ENCODE data around the gene ERC2. TPM values are rescaled to one million over a fixed set of nuclear protein-coding genes. Genes with fewer than 3 reads are reported as not detected.

The ERC2 gene
- total and polyA plus RNA-seq, 5 donors from 2014 or later: not detected

- Histone ChIP-seq H3K4me3 (ENCODE audit: low read depth, low read length) (no peak overlapping the region), H3K27ac (ENCODE audit: insufficient read depth, low read length, poor library complexity, severe bottlenecking) (no peak overlapping the region), H3K36me3 (ENCODE audit: control insufficient read depth, insufficient read depth, low read length) (no peaks in the 10 kb centered on the region), H3K27me3 (ENCODE audit: control insufficient read depth, insufficient read depth, low read length) (no peaks in the 10 kb centered on the region), H3K9me3 (ENCODE audit: control insufficient read depth in 2 of 2, low read length in 2 of 2) (no peaks in the 10 kb centered on the region), H3K4me1 (ENCODE audit: control insufficient read depth, insufficient read depth, low read length, poor library complexity, severe bottlenecking) (no peaks in the 10 kb centered on the region)
- ATAC-seq (ENCODE audit: low read depth in 2 of 2): no peak
- Mint-ChIP-seq H3K36me3 (no peaks in the 10 kb centered on the region), H3K4me3 (no peak overlapping the region), H3K4me1 (no peaks in the 10 kb centered on the region), H3K27ac (no peak overlapping the region), H3K9me3 (peaks cover 0 to 7% (median 0%) of the 10 kb centered on the region in 7 donors), H3K27me3 (no peaks in the 10 kb centered on the region)
- DNase-seq: no peak
These were observed 498.6 kb downstream of the ERC2 start for GRCh38 chr3:55969634-55970033.

- no peak overlapping the region for H3K27ac Mint-ChIP-seq
- H3K4me3 ChIP-seq (ENCODE audit: low read depth, low read length): no peak overlapping the region
- H3K4me1 ChIP-seq (ENCODE audit: control insufficient read depth, insufficient read depth, low read length, poor library complexity, severe bottlenecking): no peaks in the 10 kb centered on the region
- H3K27me3 ChIP-seq (ENCODE audit: control insufficient read depth, insufficient read depth, low read length): no peaks in the 10 kb centered on the region
- H3K4me3 Mint-ChIP-seq: no peak overlapping the region
- H3K27ac ChIP-seq (ENCODE audit: insufficient read depth, low read length, poor library complexity, severe bottlenecking): no peak overlapping the region
- no peaks in the 10 kb centered on the region for H3K4me1 Mint-ChIP-seq
- no peaks in the 10 kb centered on the region for H3K27me3 Mint-ChIP-seq
- H3K9me3 Mint-ChIP-seq: peaks cover 0 to 7% (median 0%) of the 10 kb centered on the region in 7 donors
- ATAC-seq (ENCODE audit: low read depth in 2 of 2) (no peak), DNase-seq (no peak)
- H3K9me3 ChIP-seq (ENCODE audit: control insufficient read depth in 2 of 2, low read length in 2 of 2): no peaks in the 10 kb centered on the region
- H3K36me3 ChIP-seq (ENCODE audit: control insufficient read depth, insufficient read depth, low read length): no peaks in the 10 kb centered on the region
- no peaks in the 10 kb centered on the region for H3K36me3 Mint-ChIP-seq
These were observed 499.9 kb downstream of the ERC2 start for GRCh38 chr3:55968331-55968730.

GRCh38 chr3:55966566-55966965 lies 501.7 kb downstream of the ERC2 start:
- no peak overlapping the region for H3K27ac Mint-ChIP-seq
- no peaks in the 10 kb centered on the region for H3K9me3 ChIP-seq (ENCODE audit: control insufficient read depth in 2 of 2, low read length in 2 of 2)
- no peaks in the 10 kb centered on the region for H3K4me1 ChIP-seq (ENCODE audit: control insufficient read depth, insufficient read depth, low read length, poor library complexity, severe bottlenecking)
- H3K9me3 Mint-ChIP-seq: peaks cover 0 to 5% (median 0%) of the 10 kb centered on the region in 7 donors
- no peak for ATAC-seq (ENCODE audit: low read depth in 2 of 2)
- no peaks in the 10 kb centered on the region for H3K27me3 Mint-ChIP-seq
- no peak overlapping the region for H3K4me3 ChIP-seq (ENCODE audit: low read depth, low read length)
- H3K27ac ChIP-seq (ENCODE audit: insufficient read depth, low read length, poor library complexity, severe bottlenecking): no peak overlapping the region
- H3K4me3 Mint-ChIP-seq: no peak overlapping the region
- no peaks in the 10 kb centered on the region for H3K4me1 Mint-ChIP-seq
- no peaks in the 10 kb centered on the region for H3K36me3 ChIP-seq (ENCODE audit: control insufficient read depth, insufficient read depth, low read length)
- no peaks in the 10 kb centered on the region for H3K36me3 Mint-ChIP-seq
- DNase-seq: no peak
- no peaks in the 10 kb centered on the region for H3K27me3 ChIP-seq (ENCODE audit: control insufficient read depth, insufficient read depth, low read length)

DNA sequence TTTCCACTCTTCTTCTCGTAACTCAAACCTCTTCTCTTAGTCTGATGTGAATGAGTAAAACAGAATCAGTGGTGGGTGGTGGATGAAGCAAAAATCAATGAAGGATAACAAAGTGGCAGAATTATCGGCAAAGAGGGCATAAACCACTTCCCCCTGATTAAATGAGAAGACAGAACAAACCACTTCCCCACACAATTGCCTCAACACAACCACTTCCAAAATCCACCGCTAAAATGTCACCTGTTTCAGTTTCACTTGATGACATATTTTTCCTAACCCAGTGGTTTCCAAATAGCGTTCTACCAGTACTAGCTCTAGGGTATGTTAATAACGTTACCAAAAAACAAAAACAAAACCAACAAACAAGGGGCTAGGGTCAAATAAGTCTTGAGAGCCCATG lies 502.5 kb downstream of the ERC2 start:
- Histone ChIP-seq H3K4me3 (ENCODE audit: low read depth, low read length) (no peak overlapping the region), H3K36me3 (ENCODE audit: control insufficient read depth, insufficient read depth, low read length) (no peaks in the 10 kb centered on the region), H3K27ac (ENCODE audit: insufficient read depth, low read length, poor library complexity, severe bottlenecking) (no peak overlapping the region), H3K9me3 (ENCODE audit: control insufficient read depth in 2 of 2, low read length in 2 of 2) (no peaks in the 10 kb centered on the region), H3K27me3 (ENCODE audit: control insufficient read depth, insufficient read depth, low read length) (no peaks in the 10 kb centered on the region), H3K4me1 (ENCODE audit: control insufficient read depth, insufficient read depth, low read length, poor library complexity, severe bottlenecking) (no peaks in the 10 kb centered on the region)
- Mint-ChIP-seq H3K9me3 (peaks cover 0 to 3% (median 0%) of the 10 kb centered on the region in 7 donors), H3K4me1 (no peaks in the 10 kb centered on the region), H3K36me3 (no peaks in the 10 kb centered on the region), H3K27ac (no peak overlapping the region), H3K4me3 (peak overlapping the region in 1 of 4 donors; percentile 73), H3K27me3 (no peaks in the 10 kb centered on the region)
- no peak for DNase-seq
- ATAC-seq (ENCODE audit: low read depth in 2 of 2): no peak

DNA sequence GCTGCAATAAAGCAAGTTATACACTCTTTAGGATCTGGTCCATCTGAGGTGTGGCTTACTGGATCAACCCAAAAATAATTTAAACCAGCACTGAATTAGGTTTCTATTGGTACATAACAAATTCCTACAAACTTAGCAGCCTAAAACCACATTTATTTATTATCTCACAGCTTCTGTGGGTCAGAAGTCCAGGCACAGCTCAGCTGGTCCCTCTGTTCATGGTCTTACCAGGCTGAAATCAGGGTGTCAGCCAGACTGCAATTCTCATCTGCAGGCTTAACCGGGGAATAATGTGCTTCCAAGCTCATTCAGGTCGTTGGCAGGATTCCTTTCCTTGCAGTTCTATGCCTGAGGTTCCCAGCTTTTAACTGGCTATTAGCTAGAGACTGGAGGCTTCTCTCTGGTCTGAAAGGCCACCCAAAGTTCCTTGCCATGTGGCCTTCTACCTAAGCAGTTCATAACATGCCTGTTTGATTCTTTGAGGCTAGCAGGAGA lies 503.7 kb downstream of the ERC2 start:
- Histone ChIP-seq H3K4me3 (ENCODE audit: low read depth, low read length) (no peak overlapping the region), H3K4me1 (ENCODE audit: control insufficient read depth, insufficient read depth, low read length, poor library complexity, severe bottlenecking) (no peaks in the 10 kb centered on the region), H3K9me3 (ENCODE audit: control insufficient read depth in 2 of 2, low read length in 2 of 2) (no peaks in the 10 kb centered on the region), H3K27ac (ENCODE audit: insufficient read depth, low read length, poor library complexity, severe bottlenecking) (no peak overlapping the region), H3K36me3 (ENCODE audit: control insufficient read depth, insufficient read depth, low read length) (no peaks in the 10 kb centered on the region), H3K27me3 (ENCODE audit: control insufficient read depth, insufficient read depth, low read length) (no peaks in the 10 kb centered on the region)
- no peak overlapping the region for H3K4me3 Mint-ChIP-seq
- no peaks in the 10 kb centered on the region for H3K27me3 Mint-ChIP-seq
- DNase-seq: no peak
- no peak overlapping the region for H3K27ac Mint-ChIP-seq
- no peaks in the 10 kb centered on the region for H3K4me1 Mint-ChIP-seq
- ATAC-seq (ENCODE audit: low read depth in 2 of 2): no peak
- H3K9me3 Mint-ChIP-seq: peaks cover 0 to 5% (median 0%) of the 10 kb centered on the region in 7 donors
- no peaks in the 10 kb centered on the region for H3K36me3 Mint-ChIP-seq

GRCh38 chr3:55963601-55964000 lies 504.7 kb downstream of the ERC2 start:
- H3K4me1 ChIP-seq (ENCODE audit: control insufficient read depth, insufficient read depth, low read length, poor library complexity, severe bottlenecking): no peaks in the 10 kb centered on the region
- no peaks in the 10 kb centered on the region for H3K4me1 Mint-ChIP-seq
- ATAC-seq (ENCODE audit: low read depth in 2 of 2): no peak
- H3K4me3 Mint-ChIP-seq: no peak overlapping the region
- no peaks in the 10 kb centered on the region for H3K27me3 Mint-ChIP-seq
- H3K36me3 Mint-ChIP-seq: no peaks in the 10 kb centered on the region
- no peak overlapping the region for H3K4me3 ChIP-seq (ENCODE audit: low read depth, low read length)
- H3K27me3 ChIP-seq (ENCODE audit: control insufficient read depth, insufficient read depth, low read length): no peaks in the 10 kb centered on the region
- no peak overlapping the region for H3K27ac ChIP-seq (ENCODE audit: insufficient read depth, low read length, poor library complexity, severe bottlenecking)
- H3K36me3 ChIP-seq (ENCODE audit: control insufficient read depth, insufficient read depth, low read length): no peaks in the 10 kb centered on the region
- H3K9me3 Mint-ChIP-seq: peaks cover 0 to 5% (median 0%) of the 10 kb centered on the region in 7 donors
- H3K9me3 ChIP-seq (ENCODE audit: control insufficient read depth in 2 of 2, low read length in 2 of 2): no peaks in the 10 kb centered on the region
- H3K27ac Mint-ChIP-seq: no peak overlapping the region
- no peak for DNase-seq

GRCh38 chr3:55959471-55960080 lies 508.7 kb downstream of the ERC2 start:
- Mint-ChIP-seq H3K4me3 (no peak overlapping the region), H3K4me1 (no peaks in the 10 kb centered on the region), H3K36me3 (no peaks in the 10 kb centered on the region), H3K27me3 (no peaks in the 10 kb centered on the region), H3K9me3 (peaks cover 0 to 5% (median 0%) of the 10 kb centered on the region in 7 donors), H3K27ac (no peak overlapping the region)
- Histone ChIP-seq H3K4me3 (ENCODE audit: low read depth, low read length) (no peak overlapping the region), H3K4me1 (ENCODE audit: control insufficient read depth, insufficient read depth, low read length, poor library complexity, severe bottlenecking) (no peaks in the 10 kb centered on the region), H3K27ac (ENCODE audit: insufficient read depth, low read length, poor library complexity, severe bottlenecking) (no peak overlapping the region), H3K27me3 (ENCODE audit: control insufficient read depth, insufficient read depth, low read length) (no peaks in the 10 kb centered on the region), H3K9me3 (ENCODE audit: control insufficient read depth in 2 of 2, low read length in 2 of 2) (no peaks in the 10 kb centered on the region), H3K36me3 (ENCODE audit: control insufficient read depth, insufficient read depth, low read length) (no peaks in the 10 kb centered on the region)
- DNase-seq: no peak
- ATAC-seq (ENCODE audit: low read depth in 2 of 2): no peak

GRCh38 chr3:55958605-55959004 lies 509.7 kb downstream of the ERC2 start:
- H3K27ac Mint-ChIP-seq: no peak overlapping the region
- H3K27ac ChIP-seq (ENCODE audit: insufficient read depth, low read length, poor library complexity, severe bottlenecking): no peak overlapping the region
- no peaks in the 10 kb centered on the region for H3K4me1 ChIP-seq (ENCODE audit: control insufficient read depth, insufficient read depth, low read length, poor library complexity, severe bottlenecking)
- no peaks in the 10 kb centered on the region for H3K36me3 Mint-ChIP-seq
- H3K4me3 Mint-ChIP-seq: no peak overlapping the region
- H3K9me3 ChIP-seq (ENCODE audit: control insufficient read depth in 2 of 2, low read length in 2 of 2): no peaks in the 10 kb centered on the region
- DNase-seq (no peak), ATAC-seq (ENCODE audit: low read depth in 2 of 2) (no peak)
- no peaks in the 10 kb centered on the region for H3K36me3 ChIP-seq (ENCODE audit: control insufficient read depth, insufficient read depth, low read length)
- H3K9me3 Mint-ChIP-seq: peaks cover 0 to 5% (median 0%) of the 10 kb centered on the region in 7 donors
- H3K27me3 Mint-ChIP-seq: no peaks in the 10 kb centered on the region
- no peaks in the 10 kb centered on the region for H3K27me3 ChIP-seq (ENCODE audit: control insufficient read depth, insufficient read depth, low read length)
- H3K4me1 Mint-ChIP-seq: no peaks in the 10 kb centered on the region
- no peak overlapping the region for H3K4me3 ChIP-seq (ENCODE audit: low read depth, low read length)

Data from CD4-positive, CD25-positive, alpha-beta regulatory T cell (primary cell).